Measurements from ENCODE around the gene ENAH. TPM values are rescaled to one million over a fixed set of nuclear protein-coding genes. Genes with fewer than 3 reads are reported as not detected.

Gene ENAH
- total RNA-seq, 6 experiments from 2014 or later = 9.0 to 33.2 (median 20.8) TPM

DNA sequence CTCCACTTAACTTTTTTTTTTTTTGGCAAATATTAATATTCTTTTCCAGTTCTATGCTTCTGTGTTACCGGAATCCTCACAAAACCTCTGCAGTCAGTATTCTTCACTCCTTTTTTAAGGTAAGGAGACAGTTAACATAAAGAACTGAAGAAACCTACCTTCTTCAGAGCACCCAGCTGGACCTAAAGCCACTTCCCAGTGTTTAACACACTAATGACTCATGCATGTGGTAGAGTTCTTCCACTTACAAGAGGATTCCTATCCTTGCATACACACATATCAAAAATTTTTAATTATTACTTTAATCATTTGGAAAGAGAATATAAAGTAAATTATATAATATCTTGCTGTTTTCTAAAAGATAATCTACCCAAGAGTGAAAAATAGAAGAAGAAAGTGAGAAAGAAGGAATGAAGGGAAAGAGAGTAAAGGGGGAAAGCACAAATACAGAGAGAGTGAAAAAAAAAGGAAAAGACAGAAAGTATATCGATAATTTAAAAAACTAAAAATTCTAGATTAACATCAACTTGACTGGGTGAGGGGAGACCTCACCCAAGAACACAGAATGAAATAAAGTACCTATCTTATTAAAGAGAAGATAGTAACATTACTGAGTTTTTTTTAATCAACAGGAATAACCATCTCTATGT is 54.9 kb downstream of the ENAH start:
- Histone ChIP-seq H3K9me3 (no peaks in the 10 kb centered on the region), H3K36me3 (no peaks in the 10 kb centered on the region), H3K27me3 (no peaks in the 10 kb centered on the region), H3K27ac (no peak overlapping the region), H3K4me1 (no peaks in the 10 kb centered on the region), H3K4me3 (no peak overlapping the region)
- ATAC-seq (no peak), DNase-seq (no peak)
- intact Hi-C loops (cut with DNase I) = no loop called here
- no peak for TF ChIP-seq POLR2A (IDR thresholded peaks at IDR 0.05)
- no peak for TF ChIP-seq CTCF (IDR thresholded peaks at IDR 0.05)
- WGBS (ENCODE audit: insufficient coverage, low coverage, low lambda C conversion rate, missing lambda C conversion rate) = 100% methylated on average over 2 of the region's 2 CpGs

DNA sequence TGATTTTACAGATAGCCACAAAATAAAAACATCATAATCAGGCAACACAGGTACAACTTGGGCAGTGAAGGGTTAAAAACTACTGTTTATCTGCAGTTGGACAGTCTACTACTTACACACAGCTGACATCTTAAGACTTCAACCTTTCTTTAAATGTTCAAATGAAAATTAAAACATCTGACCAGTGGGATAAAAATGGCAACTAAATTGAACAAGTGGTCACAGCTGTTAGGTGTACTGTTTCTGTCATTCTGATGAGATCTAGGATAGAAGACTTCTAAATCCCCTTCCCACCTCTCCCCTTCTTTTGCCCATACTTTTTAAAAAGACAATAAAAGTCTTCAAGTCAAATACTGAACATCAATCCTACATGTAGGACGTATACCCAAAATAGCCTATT is 56.2 kb downstream of the ENAH start:
- WGBS (ENCODE audit: insufficient coverage, low coverage, low lambda C conversion rate, missing lambda C conversion rate) = 92% methylated on average over 1 of the region's 1 CpG
- Histone ChIP-seq H3K27me3 (no peaks in the 10 kb centered on the region), H3K4me3 (no peak overlapping the region), H3K36me3 (no peaks in the 10 kb centered on the region), H3K4me1 (no peaks in the 10 kb centered on the region), H3K9me3 (no peaks in the 10 kb centered on the region), H3K27ac (no peak overlapping the region)
- ATAC-seq (no peak), DNase-seq (no peak)
- intact Hi-C loops (cut with DNase I) = no loop called here
- TF ChIP-seq CTCF (IDR thresholded peaks at IDR 0.05) (no peak), POLR2A (IDR thresholded peaks at IDR 0.05) (no peak)

GRCh38 chr1:225595974-225596551 is 56.9 kb downstream of the ENAH start:
- Histone ChIP-seq H3K36me3 (no peaks in the 10 kb centered on the region), H3K27ac (no peak overlapping the region), H3K4me3 (no peak overlapping the region), H3K9me3 (no peaks in the 10 kb centered on the region), H3K4me1 (no peaks in the 10 kb centered on the region), H3K27me3 (no peaks in the 10 kb centered on the region)
- no peak for DNase-seq
- intact Hi-C loops (cut with DNase I) = no loop called here
- no peak for ATAC-seq
- TF ChIP-seq POLR2A (IDR thresholded peaks at IDR 0.05) = no peak
- TF ChIP-seq CTCF (IDR thresholded peaks at IDR 0.05) = no peak
- WGBS (ENCODE audit: insufficient coverage, low coverage, low lambda C conversion rate, missing lambda C conversion rate) = 73% methylated on average over 2 of the region's 2 CpGs

GRCh38 chr1:225595452-225595851 is 57.5 kb downstream of the ENAH start:
- no peak overlapping the region for H3K27ac ChIP-seq
- H3K27me3 ChIP-seq = no peaks in the 10 kb centered on the region
- no peak overlapping the region for H3K4me3 ChIP-seq
- TF ChIP-seq CTCF (IDR thresholded peaks at IDR 0.05) (no peak), POLR2A (IDR thresholded peaks at IDR 0.05) (no peak)
- no peaks in the 10 kb centered on the region for H3K36me3 ChIP-seq
- no peak for ATAC-seq
- no peaks in the 10 kb centered on the region for H3K9me3 ChIP-seq
- H3K4me1 ChIP-seq = no peaks in the 10 kb centered on the region
- intact Hi-C loops (cut with DNase I) = no loop called here
- no peak for DNase-seq
